Hepatocyte (in vitro differentiated cells): Measurements from ENCODE around the gene C8A.

Source experiments
- EZH2 ChIP-seq: fragments of 200-600 bp; sonication (generic); IDR thresholded peaks from 2 replicates; pipeline ENCODE4 v1.6.1; 2016; ENCODE audit warnings: antibody characterized with exemption, mild to moderate bottlenecking, borderline replicate concordance
- TF ChIP-seq, protein P1 (sequence below): fragments of 200-600 bp; sonication (generic); IDR thresholded peaks from 2 replicates; pipeline ENCODE4 v1.5.1; 2016; ENCODE audit warnings: antibody characterized with exemption, mild to moderate bottlenecking; ENCODE audit not compliant: poor library complexity

DNA sequence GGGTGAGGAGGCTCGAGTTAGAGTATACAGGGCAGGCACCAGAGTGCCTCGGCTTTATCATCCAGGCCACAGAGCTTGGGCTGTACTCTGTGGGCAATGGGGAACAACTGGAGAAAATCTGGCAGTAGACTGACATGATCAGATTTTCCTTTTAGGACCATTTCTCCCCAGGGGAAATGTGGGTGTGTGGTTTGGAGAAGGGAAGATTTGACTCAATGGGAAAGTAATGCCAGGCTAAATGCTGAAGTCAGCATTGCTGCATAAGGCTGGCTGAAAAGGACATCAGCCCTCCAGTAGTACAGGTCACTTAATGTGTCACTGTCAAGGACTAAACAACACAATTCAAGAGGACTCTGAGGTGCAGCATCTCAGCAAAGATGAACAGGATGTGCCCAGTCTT, 40.4 kb upstream of the C8A start:
- TF ChIP-seq, protein P1, sequence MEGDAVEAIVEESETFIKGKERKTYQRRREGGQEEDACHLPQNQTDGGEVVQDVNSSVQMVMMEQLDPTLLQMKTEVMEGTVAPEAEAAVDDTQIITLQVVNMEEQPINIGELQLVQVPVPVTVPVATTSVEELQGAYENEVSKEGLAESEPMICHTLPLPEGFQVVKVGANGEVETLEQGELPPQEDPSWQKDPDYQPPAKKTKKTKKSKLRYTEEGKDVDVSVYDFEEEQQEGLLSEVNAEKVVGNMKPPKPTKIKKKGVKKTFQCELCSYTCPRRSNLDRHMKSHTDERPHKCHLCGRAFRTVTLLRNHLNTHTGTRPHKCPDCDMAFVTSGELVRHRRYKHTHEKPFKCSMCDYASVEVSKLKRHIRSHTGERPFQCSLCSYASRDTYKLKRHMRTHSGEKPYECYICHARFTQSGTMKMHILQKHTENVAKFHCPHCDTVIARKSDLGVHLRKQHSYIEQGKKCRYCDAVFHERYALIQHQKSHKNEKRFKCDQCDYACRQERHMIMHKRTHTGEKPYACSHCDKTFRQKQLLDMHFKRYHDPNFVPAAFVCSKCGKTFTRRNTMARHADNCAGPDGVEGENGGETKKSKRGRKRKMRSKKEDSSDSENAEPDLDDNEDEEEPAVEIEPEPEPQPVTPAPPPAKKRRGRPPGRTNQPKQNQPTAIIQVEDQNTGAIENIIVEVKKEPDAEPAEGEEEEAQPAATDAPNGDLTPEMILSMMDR, result no peak
- TF ChIP-seq EZH2, result no peak
